NCI-H2171 (cell line): ENCODE results near the gene UBE3B.

Experiments used
- DNase-seq: peaks from one replicate; lab custom pipeline; 2025; lab: John Stamatoyannopoulos, UW

Gene UBE3B

GRCh38 chr12:109532721-109533486, 55.5 kb downstream of the UBE3B start:
- peak; percentile 33 for DNase-seq

DNA sequence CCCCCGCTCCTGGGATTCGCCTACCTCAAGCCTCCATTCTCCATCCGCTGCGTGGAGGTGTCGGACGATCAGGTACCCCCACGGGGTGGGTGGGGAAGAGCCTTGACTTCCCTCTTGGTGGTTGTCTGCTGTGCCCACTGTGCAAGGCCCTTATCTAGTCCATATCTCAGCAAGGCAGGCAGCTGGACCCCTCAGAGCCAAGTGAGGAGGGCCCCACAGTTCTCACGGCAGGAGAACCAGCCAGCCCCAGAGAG, 56.0 kb downstream of the UBE3B start:
- no peak for DNase-seq

GRCh38 chr12:109534456-109534855, 57.0 kb downstream of the UBE3B start:
- DNase-seq: no peak

DNA sequence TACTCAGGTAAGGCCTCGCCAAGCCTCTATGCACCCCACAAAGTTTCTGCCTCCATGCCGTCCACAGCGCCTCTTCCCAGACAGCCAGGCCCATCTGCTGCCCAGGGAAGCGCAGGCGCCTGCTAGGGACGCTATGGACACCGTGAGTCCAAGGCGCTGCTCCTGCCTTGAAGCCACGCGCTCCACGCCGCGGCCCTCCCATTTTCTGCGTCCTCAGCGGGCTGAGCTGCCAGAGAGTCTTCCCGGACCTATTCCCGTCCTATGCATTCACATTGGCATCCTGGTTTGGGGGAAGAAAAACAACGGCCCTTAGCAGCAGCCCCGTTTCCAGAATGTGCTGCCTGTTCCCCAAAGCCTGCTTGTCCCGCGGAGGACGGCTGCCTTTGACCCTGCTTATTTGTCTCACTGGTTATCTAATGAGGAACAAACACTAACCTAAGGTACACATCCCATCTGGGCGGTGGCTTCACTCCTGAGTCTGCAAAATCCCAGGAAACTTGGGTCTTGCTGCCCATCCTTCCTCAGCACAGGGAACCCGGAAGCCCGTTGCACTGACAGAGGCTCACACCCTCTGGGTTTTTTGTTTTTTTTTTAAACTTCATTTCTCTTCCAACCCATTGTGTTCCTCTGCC, 57.9 kb downstream of the UBE3B start:
- DNase-seq: no peak

- no peak for DNase-seq
Measured at GRCh38 chr12:109535863-109536250, 58.4 kb downstream of the UBE3B start.

DNA sequence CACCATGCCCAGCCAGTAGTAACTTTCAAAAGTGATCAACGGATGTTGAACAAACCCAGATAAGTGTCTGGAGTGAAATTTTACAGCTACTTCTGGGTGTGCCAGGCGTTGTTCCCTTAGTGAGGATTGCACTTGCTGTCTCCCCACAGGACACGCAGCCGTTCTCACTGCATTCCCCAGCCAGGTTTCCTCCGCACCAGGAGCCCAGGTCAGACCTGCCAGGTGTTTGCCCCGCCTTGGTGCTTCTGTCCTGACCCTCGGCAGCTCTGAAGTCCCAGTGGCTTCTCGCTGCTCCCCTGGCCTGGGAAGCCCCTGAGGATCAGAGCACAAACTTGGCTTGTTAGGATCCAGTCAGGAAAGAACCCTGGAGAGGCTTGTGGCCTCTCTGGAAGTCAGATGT, 59.7 kb downstream of the UBE3B start:
- no peak for DNase-seq

- DNase-seq: no peak
Measured at GRCh38 chr12:109538191-109538863, 60.9 kb downstream of the UBE3B start.

DNA sequence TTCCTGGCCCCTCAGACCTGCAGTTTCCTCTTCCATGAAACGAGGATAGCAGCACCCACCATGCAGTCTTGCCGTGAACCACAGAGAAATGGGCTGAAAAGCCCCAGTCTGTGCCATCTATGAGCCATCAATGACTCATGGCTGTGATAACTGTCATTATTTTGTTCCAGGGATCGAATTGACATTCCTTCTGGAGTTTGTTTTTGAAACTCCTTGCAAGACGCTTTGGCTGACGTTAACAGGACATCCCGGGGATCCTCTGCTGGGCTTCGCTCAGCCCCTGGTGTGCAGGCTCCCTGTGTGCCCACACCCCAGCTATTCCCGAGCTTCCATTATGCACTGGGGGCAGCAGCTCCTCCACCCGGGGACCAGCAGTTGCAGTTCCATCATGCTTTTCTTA, 62.1 kb downstream of the UBE3B start:
- no peak for DNase-seq

- no peak for DNase-seq
Measured at GRCh38 chr12:109540526-109541412, 63.3 kb downstream of the UBE3B start.

GRCh38 chr12:109541413-109541726, 63.9 kb downstream of the UBE3B start:
- no peak for DNase-seq

GRCh38 chr12:109542014-109542413, 64.6 kb downstream of the UBE3B start:
- no peak for DNase-seq

DNA sequence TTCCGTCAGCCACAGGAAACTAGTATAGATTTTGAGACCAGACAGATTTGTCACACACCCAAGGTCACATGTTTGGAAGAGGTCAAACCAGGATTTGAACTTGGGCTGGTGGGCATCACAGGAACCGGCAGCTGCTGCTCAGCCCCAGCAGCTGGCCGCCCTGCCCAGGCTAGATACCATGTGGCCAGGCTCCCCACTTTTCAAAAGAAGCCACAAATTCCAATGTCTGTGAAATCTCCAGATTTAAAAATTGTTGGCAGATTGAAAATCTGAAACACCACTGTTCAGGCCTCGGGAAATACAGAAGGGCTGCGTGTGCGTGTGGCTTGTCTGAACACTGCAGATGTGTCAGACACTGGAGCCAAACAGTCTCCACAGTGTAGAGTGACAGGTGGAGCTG, 65.4 kb downstream of the UBE3B start:
- no peak for DNase-seq

GRCh38 chr12:109544955-109545531, 67.6 kb downstream of the UBE3B start:
- peak; percentile 41 for DNase-seq

DNA sequence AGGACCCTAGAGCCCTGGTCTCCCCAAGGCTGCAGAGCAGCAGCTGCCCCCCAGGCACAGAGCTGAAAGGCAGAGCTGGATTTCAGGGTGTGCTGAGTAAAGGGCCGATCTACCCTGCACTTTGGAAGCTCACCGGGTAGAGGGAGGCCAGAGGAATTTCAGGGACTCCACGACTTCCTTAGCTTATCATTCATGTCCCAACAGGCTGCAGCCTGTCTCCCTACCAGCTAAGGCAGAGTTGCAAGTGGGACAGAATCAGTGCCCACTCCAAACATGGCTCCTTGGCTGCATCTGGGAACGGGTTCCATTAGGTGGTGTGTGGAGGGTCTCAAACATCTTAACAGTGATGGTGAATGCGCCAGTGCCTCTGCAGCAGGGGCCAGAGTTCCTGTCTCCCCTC, 68.4 kb downstream of the UBE3B start:
- no peak for DNase-seq

- no peak for DNase-seq
Measured at GRCh38 chr12:109547286-109547685, 69.9 kb downstream of the UBE3B start.

- DNase-seq: no peak
Measured at GRCh38 chr12:109548258-109548657, 70.8 kb downstream of the UBE3B start.

DNA sequence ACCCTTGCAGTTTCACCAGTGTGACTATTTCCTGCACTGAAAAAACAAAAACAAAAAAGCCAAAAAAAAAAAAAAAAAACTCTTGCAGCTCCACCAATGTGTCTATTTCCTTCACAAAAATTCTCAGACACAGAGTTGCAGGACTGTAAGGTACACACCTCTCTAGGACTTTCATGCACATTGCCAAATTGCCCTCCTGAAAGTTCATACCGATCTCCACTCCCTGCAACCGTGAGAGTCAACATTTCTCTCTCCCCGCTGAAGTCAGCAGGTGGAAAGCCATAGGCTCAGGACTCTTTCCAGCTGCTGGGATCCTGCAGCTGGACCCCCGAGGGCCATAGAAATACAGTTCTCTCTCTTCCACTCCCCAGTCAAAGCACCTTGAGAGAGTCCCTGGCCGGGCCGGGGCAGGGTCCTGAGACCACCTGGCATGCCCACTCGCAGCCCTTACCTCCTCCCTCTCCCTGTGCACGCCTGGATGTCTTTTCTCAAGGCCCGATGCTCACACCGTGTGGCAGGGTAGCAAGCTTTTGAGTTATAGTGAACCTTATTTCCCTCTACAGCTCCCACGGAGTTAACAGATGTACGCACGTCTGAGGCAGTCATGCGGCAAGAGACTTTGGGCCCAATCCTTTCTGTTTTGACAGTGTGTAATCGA, 72.3 kb downstream of the UBE3B start:
- DNase-seq: no peak

DNA sequence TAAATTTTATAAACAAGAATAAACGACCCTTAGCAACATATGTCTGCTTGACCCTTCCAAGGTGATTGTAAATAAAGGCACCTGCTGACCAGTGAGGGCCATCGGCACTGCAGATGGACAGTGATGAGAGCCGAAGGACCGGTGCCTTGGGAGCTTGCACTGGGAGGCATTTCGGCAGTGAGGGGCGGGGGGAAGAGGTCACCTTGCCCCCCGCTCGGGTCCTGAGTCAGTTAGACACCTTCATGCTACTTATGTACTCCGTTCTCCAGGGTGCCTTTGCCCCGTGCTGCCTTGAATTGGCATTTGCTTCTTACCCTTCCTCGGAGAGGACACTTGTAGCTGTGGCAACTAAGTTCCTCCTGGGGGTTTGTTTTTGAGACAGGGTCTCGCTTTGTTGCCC, 72.8 kb downstream of the UBE3B start:
- DNase-seq: no peak

DNA sequence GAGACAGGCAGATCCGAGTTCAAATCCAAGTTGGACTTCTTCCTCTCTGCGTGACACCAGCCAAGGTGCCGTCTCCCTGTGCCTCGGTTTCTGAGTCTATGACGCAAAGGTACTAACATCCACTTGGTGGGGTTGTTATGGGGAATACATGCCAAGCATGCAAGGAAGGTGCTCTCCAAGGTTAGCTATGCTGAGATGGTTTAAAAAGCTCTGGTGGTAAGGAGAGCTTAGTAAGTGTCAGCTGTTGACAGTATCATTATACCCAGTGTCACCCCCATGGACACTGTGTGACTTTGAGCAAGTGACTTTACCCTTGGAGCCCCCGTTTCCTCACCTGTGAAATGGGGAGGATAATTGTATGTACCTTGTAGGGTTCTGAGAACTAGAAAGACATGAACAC, 73.7 kb downstream of the UBE3B start:
- no peak for DNase-seq

DNA sequence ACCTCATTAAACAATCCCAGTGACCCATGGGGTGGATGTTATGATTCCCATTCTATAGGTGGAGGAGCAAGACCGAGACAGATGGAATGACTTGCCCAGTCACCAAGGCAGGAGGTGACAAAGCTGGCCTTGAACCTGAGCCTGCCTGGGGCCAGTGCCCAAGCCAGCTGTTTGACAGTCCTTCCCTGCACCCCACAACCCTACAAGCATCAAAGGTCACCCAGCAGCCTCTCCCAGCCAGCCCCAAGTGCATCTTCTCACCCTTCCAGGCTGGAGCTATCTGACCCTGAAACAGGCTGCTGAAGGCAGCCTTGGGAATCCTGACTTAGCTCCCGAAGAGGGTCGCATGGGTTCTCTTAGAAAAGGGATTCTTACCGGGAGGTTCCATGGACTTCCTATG, 75.5 kb downstream of the UBE3B start:
- no peak for DNase-seq

- DNase-seq: no peak
Measured at GRCh38 chr12:109553483-109553882, 76.0 kb downstream of the UBE3B start.
